ENCODE results near the gene VPS8.

- TF ChIP-seq, protein P1, sequence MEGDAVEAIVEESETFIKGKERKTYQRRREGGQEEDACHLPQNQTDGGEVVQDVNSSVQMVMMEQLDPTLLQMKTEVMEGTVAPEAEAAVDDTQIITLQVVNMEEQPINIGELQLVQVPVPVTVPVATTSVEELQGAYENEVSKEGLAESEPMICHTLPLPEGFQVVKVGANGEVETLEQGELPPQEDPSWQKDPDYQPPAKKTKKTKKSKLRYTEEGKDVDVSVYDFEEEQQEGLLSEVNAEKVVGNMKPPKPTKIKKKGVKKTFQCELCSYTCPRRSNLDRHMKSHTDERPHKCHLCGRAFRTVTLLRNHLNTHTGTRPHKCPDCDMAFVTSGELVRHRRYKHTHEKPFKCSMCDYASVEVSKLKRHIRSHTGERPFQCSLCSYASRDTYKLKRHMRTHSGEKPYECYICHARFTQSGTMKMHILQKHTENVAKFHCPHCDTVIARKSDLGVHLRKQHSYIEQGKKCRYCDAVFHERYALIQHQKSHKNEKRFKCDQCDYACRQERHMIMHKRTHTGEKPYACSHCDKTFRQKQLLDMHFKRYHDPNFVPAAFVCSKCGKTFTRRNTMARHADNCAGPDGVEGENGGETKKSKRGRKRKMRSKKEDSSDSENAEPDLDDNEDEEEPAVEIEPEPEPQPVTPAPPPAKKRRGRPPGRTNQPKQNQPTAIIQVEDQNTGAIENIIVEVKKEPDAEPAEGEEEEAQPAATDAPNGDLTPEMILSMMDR (IDR thresholded peaks at IDR 0.05; ENCODE audit: insufficient read depth, low read length): no peak
- no peak for TF ChIP-seq POLR2AphosphoS5 (IDR thresholded peaks at IDR 0.05; ENCODE audit: low read depth)
Measured at GRCh38 chr3:184788751-184789150, 23.2 kb upstream of the VPS8 start.
